Posterior vena cava (tissue), 2 donors: ENCODE data around the gene KCNMB2. TPM values are rescaled to one million over a fixed set of nuclear protein-coding genes. Genes with fewer than 3 reads are reported as not detected.

Experiments
- DNase-seq: peaks from one replicate; pipeline ENCODE4 v3.0.0-alpha.2; 2020; ENCODE audit warnings: low spot score
- intact Hi-C, 2 donors: fragments of 100-400 bp; cut with DNase I; formaldehyde crosslinking; loops; one replicate each; pipeline versions ENCODE4 v1.14.1 to v1.14.2; 2022 to 2023
- total RNA-seq, 2 donors: library from RNA; stranded (reverse); fragmentation: NEBNext Ultra II Directional; extraction: Animal tissue kit (Norgen Biotek cat#: 25700); gene quantifications; one replicate each; pipeline ENCODE4 v1.2.1, GENCODE V29; 2021
- donor health status: DM: yes; HTN: yes; CAD: no.
- donor health status: DM: yes; HTN: yes; CAD: no.

The KCNMB2 gene
- total RNA-seq, 2 donors from 2014 or later: not detected

DNA sequence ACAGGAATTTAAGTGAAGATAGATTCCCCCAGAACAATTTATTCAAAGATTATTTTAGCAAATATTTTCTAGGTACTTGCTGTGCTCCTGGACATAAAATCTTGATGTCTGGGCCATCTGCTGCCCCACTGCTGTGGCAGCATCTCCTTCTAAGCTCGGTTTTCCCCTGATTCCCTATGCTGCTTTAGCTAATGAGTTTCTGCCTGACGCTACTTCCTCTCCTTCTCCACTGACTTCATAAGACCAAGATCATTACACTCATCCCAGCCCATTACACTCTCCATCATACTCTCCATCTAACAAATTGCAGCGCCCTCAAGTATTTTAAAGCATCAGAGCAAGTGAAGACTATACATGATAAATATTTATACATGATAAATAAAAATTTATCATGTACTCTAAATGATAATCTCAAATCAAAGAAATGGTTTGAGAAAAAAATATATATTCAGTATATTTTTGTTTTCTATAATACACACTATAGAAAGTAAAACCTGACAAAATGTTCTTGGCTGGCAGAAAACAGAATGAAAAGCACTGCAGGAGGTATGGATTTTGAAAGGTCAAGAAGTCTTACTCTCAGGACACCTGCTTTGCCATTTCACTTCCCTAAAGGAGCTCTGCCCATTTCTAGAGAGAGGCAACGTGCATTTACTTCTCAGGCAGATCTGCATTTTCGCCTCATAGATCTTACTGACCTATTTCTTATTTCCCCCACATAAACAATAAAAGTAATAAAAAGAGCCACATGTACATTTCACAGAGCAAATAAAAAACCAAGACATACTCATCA lies 232.0 kb downstream of the KCNMB2 start:
- DNase-seq: no peak
- intact Hi-C loops: loop anchor here in 1 of 2 donors (5.0 kb wide), 1 partner anchor 1961 kb away; no protein-coding TSS in a partner anchor

DNA sequence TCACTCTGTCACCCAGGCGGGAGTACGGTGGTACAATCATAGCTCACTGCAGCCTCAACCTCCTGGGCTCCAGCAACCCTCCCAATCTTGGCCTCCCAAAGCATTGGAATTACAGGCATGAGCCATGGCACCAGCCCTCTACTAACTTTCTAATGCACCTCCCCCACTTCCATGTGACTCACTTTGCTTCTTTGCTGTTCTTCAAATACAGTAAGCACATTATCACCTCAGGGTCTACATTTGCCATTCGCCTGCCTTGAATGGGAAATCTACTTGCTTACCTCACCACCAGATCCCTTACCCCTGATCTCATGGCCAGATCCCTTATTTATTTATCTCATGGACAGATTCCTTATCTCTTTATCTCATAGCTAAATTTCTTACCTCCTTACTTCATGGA lies 235.3 kb downstream of the KCNMB2 start:
- intact Hi-C loops: no loop called here
- no peak for DNase-seq

GRCh38 chr3:178772746-178773145 lies 236.5 kb downstream of the KCNMB2 start:
- intact Hi-C loops: no loop called here
- DNase-seq: no peak

GRCh38 chr3:178773358-178773757 lies 237.1 kb downstream of the KCNMB2 start:
- DNase-seq: no peak
- intact Hi-C loops: no loop called here

DNA sequence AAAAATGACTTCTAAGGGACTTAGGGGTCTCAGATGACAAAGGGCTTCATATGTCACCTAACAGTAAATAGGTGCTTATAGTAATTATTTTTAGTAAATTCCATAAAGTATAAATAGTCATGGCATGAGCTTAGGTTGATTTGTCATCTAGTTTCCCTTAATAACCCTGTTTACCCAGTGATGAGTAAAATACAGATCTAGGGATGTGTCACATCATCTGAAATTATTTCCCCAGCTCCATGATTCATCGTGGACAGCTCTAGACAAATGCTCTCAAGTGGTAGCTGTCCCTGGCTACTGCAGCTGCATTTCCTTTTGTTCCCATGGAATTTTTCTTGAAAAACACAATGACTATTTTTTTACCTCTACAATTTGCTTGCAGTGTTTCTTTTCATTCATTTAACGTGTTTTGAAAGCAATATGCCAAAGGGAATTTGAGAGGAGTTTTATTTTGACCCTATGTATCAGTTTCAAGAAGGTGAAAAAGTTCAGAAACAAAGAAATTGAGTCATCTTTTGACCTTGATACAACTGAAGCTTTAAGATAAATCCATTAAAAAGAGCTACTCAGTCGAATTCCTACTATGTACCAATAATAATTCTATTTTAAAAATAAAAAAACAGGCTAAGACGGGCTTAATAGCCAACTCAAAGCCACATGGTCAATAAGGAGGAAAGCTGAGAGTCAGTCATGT lies 241.6 kb downstream of the KCNMB2 start:
- no peak for DNase-seq
- intact Hi-C loops: no loop called here

DNA sequence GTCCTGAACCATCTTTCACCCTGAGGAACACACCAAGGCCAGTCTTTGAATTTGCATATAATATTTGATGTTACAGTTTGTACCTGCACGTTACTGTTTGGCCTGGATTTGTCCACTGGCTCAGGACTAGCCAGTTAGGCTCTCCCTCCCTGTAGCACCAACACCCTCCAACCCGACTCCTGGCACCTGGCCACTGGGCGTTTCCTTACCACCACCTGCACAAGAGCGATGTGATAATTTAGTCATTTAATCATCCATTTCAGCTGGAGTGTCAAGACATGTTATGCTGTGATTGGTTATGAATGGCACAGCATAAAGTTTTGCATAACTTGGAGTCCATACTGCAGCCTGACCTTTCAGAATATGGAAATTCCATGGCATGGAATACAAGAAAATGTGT lies 242.4 kb downstream of the KCNMB2 start:
- intact Hi-C loops: no loop called here
- DNase-seq: no peak

DNA sequence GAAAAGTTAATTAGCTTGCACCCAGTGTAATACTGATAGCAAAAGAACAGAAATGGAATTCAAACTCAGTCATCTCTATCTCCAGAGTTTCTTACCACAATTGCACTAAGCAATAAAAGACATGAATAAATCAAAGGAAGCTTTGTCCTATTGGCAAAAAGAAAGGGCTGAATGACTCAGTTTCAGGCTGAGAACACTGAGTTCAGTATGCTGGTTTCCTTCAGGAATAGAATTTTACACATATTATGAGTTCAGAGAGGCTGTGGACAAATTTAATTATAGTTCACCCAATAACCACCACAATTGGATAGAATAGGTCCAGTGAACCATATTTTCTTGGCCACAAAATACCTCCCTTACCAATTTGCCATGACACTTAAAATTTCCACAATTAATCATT lies 249.7 kb downstream of the KCNMB2 start:
- DNase-seq: no peak
- intact Hi-C loops: no loop called here

- intact Hi-C loops: no loop called here
- DNase-seq: no peak
Observed at GRCh38 chr3:178787960-178788359, 251.7 kb downstream of the KCNMB2 start.

DNA sequence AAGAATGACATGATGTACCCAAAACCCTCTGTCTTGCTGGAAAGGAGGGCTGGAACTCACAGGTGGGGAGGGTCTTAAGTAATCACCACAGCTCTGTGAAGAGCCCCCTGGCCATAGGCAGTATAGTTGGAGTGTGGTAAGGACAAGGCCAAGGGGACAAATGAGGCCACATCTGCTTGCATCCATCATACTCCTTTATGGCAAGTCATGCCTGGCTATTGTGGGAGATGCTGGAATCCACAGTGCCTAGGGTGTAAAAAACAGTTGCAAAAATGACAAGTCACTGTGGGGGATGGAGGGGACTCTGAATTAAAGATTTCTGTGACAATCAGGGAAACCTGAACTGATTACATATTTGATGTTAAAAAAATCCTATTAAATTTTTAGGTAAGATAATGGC lies 258.5 kb downstream of the KCNMB2 start:
- DNase-seq: no peak
- intact Hi-C loops: no loop called here

DNA sequence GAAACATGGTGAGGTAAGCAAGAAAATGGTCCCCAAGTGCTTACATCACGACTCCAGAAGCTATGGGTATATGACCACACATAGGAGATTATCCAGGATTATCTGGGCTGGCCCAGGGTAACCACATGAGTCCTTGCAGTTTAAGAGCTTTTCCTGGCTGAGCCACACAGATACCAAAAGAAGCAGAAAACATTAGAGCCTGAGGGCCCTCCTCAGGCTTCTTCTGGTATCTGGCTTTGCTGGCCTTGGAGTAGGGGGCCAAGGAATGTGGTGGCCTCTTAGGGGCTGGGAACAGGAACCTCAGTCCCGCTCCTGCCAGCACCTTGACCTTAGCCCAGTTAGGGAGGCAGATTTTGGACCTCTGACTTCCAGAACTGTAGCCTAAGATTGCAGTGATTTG lies 259.1 kb downstream of the KCNMB2 start:
- intact Hi-C loops: no loop called here
- no peak for DNase-seq

DNA sequence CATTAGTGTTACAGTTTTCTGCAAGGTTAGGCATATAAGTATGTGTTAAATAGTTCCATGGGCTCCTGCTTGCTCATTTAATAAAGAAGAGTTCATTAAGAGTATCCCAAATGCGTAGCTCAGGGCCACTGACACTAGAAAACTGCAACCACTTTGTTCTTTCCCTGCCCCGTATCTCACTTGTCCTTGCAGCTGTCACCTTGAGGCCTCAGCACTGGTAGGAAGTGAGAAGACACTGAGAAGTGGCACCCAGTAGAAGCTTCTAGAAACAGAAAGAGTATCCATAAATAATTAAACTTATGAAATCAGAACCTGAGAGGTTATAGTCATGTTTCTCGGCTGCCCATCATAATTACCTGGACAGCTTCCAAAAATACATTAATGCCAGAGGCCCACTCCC lies 266.0 kb downstream of the KCNMB2 start:
- intact Hi-C loops: no loop called here
- DNase-seq: no peak

DNA sequence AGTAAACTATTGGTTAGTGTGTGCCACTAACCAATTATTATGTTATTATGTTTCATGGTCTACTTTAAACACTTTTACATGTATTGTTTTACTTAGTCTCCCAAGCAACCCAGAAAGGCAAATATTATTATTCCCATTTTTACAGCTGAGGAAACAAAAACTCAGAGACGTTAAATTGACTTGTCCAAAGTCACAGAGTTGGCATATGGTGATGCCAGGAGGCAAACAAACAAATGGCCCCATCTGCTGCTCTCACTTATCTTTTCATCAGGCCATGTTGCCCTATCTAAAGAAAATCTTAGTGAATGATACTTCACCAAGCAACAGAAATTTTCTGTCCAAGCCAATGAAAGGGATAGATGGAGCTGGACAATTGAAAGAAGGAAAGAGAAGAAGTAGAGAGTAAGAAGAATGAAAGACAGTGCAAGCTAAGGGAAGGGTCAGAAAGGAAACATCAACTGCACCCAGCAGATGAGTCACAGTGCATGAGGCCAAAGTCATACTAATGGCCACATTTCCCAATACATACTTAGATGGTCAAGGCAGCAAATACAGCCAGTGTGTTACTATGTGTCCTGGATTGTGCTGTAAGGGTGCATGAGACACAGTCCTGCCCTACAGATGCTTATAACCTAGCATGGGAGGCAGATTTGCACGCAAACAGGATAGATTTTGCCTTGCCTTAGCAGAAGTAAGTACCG lies 266.9 kb downstream of the KCNMB2 start:
- intact Hi-C loops: no loop called here

DNA sequence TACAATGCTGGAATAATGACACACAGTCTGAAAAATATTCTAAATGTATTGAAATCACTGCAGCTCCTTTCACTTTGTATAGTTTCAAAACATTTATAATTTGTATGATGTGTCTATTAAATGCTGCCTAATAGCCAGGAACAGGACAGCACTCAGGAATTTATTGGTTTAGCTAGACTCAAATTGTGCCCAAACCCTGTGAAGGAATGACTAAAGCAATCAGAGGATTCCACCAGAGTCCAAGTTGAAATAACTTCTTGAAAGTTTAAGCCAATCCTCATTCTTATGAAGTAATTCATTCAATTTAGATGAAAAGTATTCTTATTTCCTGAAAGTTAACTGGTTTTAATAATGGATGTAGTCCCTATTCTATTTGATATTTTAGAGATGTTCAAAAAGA lies 268.4 kb downstream of the KCNMB2 start:
- intact Hi-C loops: no loop called here
- DNase-seq: no peak

More for the DNA sequence above, 266.9 kb downstream of the KCNMB2 start:
- no peak for DNase-seq

DNA sequence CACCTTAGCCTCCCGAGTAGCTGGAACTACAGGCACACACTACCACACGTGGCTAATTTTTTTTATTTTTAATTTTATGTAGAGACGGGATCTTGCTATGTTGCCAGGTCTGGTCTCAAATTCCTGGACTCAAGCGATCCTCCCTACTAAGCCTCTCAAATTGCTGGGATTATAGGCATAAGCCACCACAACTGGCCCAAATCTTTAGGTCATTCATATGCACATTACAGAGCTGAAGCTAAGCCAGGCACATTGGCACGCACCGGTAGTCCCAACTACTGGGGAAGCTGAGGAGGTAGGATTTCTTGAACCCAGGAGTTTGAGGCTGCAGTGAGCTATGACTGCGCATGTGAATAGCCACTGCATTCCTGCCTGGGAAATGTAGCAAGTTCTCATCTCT lies 269.5 kb downstream of the KCNMB2 start:
- intact Hi-C loops: no loop called here

GRCh38 chr3:178806651-178807050 lies 270.4 kb downstream of the KCNMB2 start:
- no peak for DNase-seq
- intact Hi-C loops: no loop called here

More for the DNA sequence above, 269.5 kb downstream of the KCNMB2 start:
- DNase-seq: no peak

- no peak for DNase-seq
- intact Hi-C loops: no loop called here
Observed at GRCh38 chr3:178807694-178808093, 271.5 kb downstream of the KCNMB2 start.

- no peak for DNase-seq
Observed at GRCh38 chr3:178808748-178809147, 272.5 kb downstream of the KCNMB2 start.

DNA sequence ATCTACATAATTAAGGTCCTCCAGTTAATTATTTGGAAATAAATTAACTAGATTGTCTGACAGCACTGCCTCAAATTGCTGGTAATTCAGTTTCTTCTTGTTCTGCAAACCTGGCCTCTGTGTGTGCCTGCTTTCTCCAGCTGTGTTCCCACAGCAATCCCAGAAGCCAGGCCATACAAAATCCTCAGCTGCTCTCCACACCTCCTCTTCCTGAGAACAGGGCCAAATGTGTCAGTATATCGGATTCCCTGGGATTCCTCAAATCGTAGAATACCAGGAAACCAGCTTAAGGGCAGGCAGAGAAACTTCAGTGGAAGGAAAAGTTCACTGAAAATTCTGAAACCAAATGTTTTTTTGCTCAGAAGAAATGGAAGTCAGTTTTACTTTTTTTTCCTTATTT lies 273.9 kb downstream of the KCNMB2 start:
- DNase-seq: no peak
- intact Hi-C loops: no loop called here

More at GRCh38 chr3:178808748-178809147, 272.5 kb downstream of the KCNMB2 start:
- intact Hi-C loops: no loop called here

DNA sequence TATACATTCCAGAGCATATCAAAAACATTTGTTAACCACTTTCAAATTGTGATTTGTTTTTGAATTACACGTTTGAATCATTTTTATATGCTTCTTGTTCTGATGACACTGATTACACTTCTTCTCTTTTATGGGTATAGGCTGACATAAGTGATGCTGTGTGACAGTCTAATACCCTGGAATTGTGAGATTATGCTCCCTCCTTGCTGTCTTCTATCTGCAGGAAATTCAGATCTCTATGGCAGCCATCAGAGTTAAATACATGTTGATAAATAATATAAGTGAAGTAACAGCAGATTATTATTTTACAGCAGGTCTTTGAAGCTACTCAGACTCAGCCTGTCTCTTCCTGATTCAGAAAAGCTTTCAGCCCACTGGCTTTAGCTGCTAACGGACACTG lies 286.5 kb downstream of the KCNMB2 start:
- intact Hi-C loops: no loop called here
- no peak for DNase-seq

DNA sequence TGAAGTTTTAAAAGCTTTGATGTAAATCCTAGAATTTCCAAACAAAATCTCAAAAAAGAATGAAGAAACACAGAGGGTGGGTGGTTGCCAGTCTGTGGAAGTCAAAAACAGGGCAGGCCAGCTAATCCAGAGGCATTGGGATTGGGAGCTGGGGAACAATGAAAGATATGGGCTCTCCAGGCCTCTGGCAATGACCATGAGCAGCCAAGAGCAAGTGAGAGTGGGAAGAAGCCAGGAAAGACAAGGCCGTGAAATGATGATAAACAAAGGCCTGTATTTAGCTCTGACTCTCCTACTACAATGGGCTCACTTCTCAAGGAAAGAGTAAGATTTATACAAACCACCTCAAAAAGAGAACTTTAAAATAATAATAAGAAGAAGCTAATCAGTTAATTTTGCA lies 286.9 kb downstream of the KCNMB2 start:
- no peak for DNase-seq
- intact Hi-C loops: no loop called here
